Measurements from ENCODE around the gene RNF182. TPM values are rescaled to one million over a fixed set of nuclear protein-coding genes. Genes with fewer than 3 reads are reported as not detected.

Gene RNF182
- total and polyA plus RNA-seq, 2 experiments from 2014 or later = 1.8 to 2.7 TPM

GRCh38 chr6:14028631-14029030 is 103.9 kb downstream of the RNF182 start:
- no peaks in the 10 kb centered on the region for H3K79me2 ChIP-seq (ENCODE audit: insufficient read depth)
- no peak overlapping the region for H3K27ac ChIP-seq
- no peak overlapping the region for H3K9ac ChIP-seq
- no peaks in the 10 kb centered on the region for H3K9me2 ChIP-seq (ENCODE audit: insufficient read depth)
- TF ChIP-seq EZH2 (IDR thresholded peaks at IDR 0.05; ENCODE audit: insufficient read depth, poor library complexity, severe bottlenecking) = no peak
- no peak for TF ChIP-seq EZH2phosphoT487 (IDR thresholded peaks at IDR 0.05; ENCODE audit: insufficient read depth, low read depth)
- no peak overlapping the region for H3K4me3 ChIP-seq
- H3K9me3 ChIP-seq (ENCODE audit: low read depth) = no peaks in the 10 kb centered on the region
- no peak overlapping the region for H2AFZ ChIP-seq
- no peak for DNase-seq
- H4K20me1 ChIP-seq (ENCODE audit: insufficient read depth) = no peaks in the 10 kb centered on the region
- no peaks in the 10 kb centered on the region for H3K36me3 ChIP-seq (ENCODE audit: low read depth)
- H3K27me3 ChIP-seq (replicated peaks; ENCODE audit: insufficient read depth) = no peaks in the 10 kb centered on the region
- no peaks in the 10 kb centered on the region for H3F3A ChIP-seq (ENCODE audit: insufficient read depth)
- H3K4me1 ChIP-seq (ENCODE audit: insufficient read depth) = peaks cover 6% of the 10 kb centered on the region; the same call in 1 of the 2 replicates
- H3K4me2 ChIP-seq (ENCODE audit: unreplicated experiment) = no peak overlapping the region
- in situ Hi-C loops (cut with MboI) = no loop called here
- WGBS, 2 experiments (ENCODE audit: low coverage in 1 of 2, low lambda C conversion rate in 2 of 2, missing lambda C conversion rate in 2 of 2) = 79 to 80% methylated on average over 8 of the region's 8 CpGs

- no peaks in the 10 kb centered on the region for H3K4me1 ChIP-seq (ENCODE audit: insufficient read depth)
- H3K9me3 ChIP-seq (ENCODE audit: low read depth) = no peaks in the 10 kb centered on the region
- TF ChIP-seq EZH2phosphoT487 (IDR thresholded peaks at IDR 0.05; ENCODE audit: insufficient read depth, low read depth) (no peak), EZH2 (IDR thresholded peaks at IDR 0.05; ENCODE audit: insufficient read depth, poor library complexity, severe bottlenecking) (no peak)
- H3K4me2 ChIP-seq (ENCODE audit: unreplicated experiment) = no peak overlapping the region
- H3K4me3 ChIP-seq = no peak overlapping the region
- no peaks in the 10 kb centered on the region for H3K79me2 ChIP-seq (ENCODE audit: insufficient read depth)
- no peaks in the 10 kb centered on the region for H3K9me2 ChIP-seq (ENCODE audit: insufficient read depth)
- no peaks in the 10 kb centered on the region for H3K36me3 ChIP-seq (ENCODE audit: low read depth)
- no peak for DNase-seq
- H3F3A ChIP-seq (ENCODE audit: insufficient read depth) = no peaks in the 10 kb centered on the region
- no peaks in the 10 kb centered on the region for H4K20me1 ChIP-seq (ENCODE audit: insufficient read depth)
- WGBS, 2 experiments (ENCODE audit: low coverage in 1 of 2, low lambda C conversion rate in 2 of 2, missing lambda C conversion rate in 2 of 2) = 87 to 95% methylated on average over 6 of the region's 6 CpGs
- no peak overlapping the region for H3K9ac ChIP-seq
- in situ Hi-C loops (cut with MboI) = no loop called here
- H3K27me3 ChIP-seq (replicated peaks; ENCODE audit: insufficient read depth) = no peaks in the 10 kb centered on the region
- H2AFZ ChIP-seq = no peak overlapping the region
- H3K27ac ChIP-seq = no peak overlapping the region
These were observed 104.9 kb downstream of the RNF182 start for GRCh38 chr6:14029605-14030004.

Other genes starting within 250 kb of the RNF182 start
- gene RANBP9, start 213.1 kb upstream of the RNF182 start, total RNA-seq (2014; rRNA removed; shearing (Covaris generic)) = 28.3 and 29.8 TPM in 2 replicates
- 8.0 and 8.8 TPM in 2 replicates for gene RANBP9, start 213.1 kb upstream of the RNF182 start, polyA plus RNA-seq (2016; fragmentation: Nextera tagmentation; extraction: Ambion mirVana)
- gene MCUR1, start 110.4 kb upstream of the RNF182 start, total RNA-seq (2014; rRNA removed; shearing (Covaris generic)) = 11.1 and 13.6 TPM in 2 replicates
- gene MCUR1, start 110.4 kb upstream of the RNF182 start, polyA plus RNA-seq (2016; fragmentation: Nextera tagmentation; extraction: Ambion mirVana) = 27.9 and 28.3 TPM in 2 replicates
- 1.5 and 5.1 TPM in 2 replicates for gene CD83, start 192.8 kb downstream of the RNF182 start, total RNA-seq (2014; rRNA removed; shearing (Covaris generic))
- 1.1 and 1.2 TPM in 2 replicates for gene CD83, start 192.8 kb downstream of the RNF182 start, polyA plus RNA-seq (2016; fragmentation: Nextera tagmentation; extraction: Ambion mirVana)

All from GM23248 (cell line).